ENCODE data around the gene GOLGA7B. TPM values are rescaled to one million over a fixed set of nuclear protein-coding genes. Genes with fewer than 3 reads are reported as not detected.

The GOLGA7B gene
- 1.4 TPM for total RNA-seq

GRCh38 chr10:97849687-97850402, at the start of gene GOLGA7B:
Gene GOLGA7B, plus strand, starts transcription at chr10:97849843. Its CDS starts 461 bp downstream, at chr10:97850304.
- ATAC-seq = peak; percentile 41

GRCh38 chr10:97800474-97800873, 49.2 kb upstream of the GOLGA7B start:
- no peak for ATAC-seq

GRCh38 chr10:97801422-97801821, 48.2 kb upstream of the GOLGA7B start:
- no peak for ATAC-seq

- ATAC-seq = no peak
These were observed 44.4 kb upstream of the GOLGA7B start for GRCh38 chr10:97805096-97805884.

GRCh38 chr10:97805949-97806348, 43.7 kb upstream of the GOLGA7B start:
- no peak for ATAC-seq

GRCh38 chr10:97810446-97810845, 39.2 kb upstream of the GOLGA7B start:
- ATAC-seq = peak; percentile 23

GRCh38 chr10:97811958-97812357, 37.7 kb upstream of the GOLGA7B start:
- ATAC-seq = no peak

- ATAC-seq = no peak
These were observed 36.9 kb upstream of the GOLGA7B start for GRCh38 chr10:97812696-97813095.

- ATAC-seq = no peak
These were observed 36.3 kb upstream of the GOLGA7B start for GRCh38 chr10:97813311-97813710.

- ATAC-seq = no peak
These were observed 34.6 kb upstream of the GOLGA7B start for GRCh38 chr10:97814996-97815395.

GRCh38 chr10:97816609-97817008, 33.0 kb upstream of the GOLGA7B start:
- no peak for ATAC-seq

GRCh38 chr10:97818572-97818971, 31.1 kb upstream of the GOLGA7B start:
- no peak for ATAC-seq

GRCh38 chr10:97820096-97820704, 29.4 kb upstream of the GOLGA7B start:
- ATAC-seq = no peak

GRCh38 chr10:97821308-97822038, 28.2 kb upstream of the GOLGA7B start:
- peak; percentile 27 for ATAC-seq

- peak; percentile 23 for ATAC-seq
These were observed 27.4 kb upstream of the GOLGA7B start for GRCh38 chr10:97822261-97822687.

- ATAC-seq = no peak
These were observed 25.9 kb upstream of the GOLGA7B start for GRCh38 chr10:97823734-97824133.

GRCh38 chr10:97825020-97825760, 24.5 kb upstream of the GOLGA7B start:
- no peak for ATAC-seq

- no peak for ATAC-seq
These were observed 22.8 kb upstream of the GOLGA7B start for GRCh38 chr10:97826892-97827291.

GRCh38 chr10:97827702-97828291, 21.8 kb upstream of the GOLGA7B start:
- ATAC-seq = no peak

- no peak for ATAC-seq
These were observed 20.9 kb upstream of the GOLGA7B start for GRCh38 chr10:97828721-97829120.

- no peak for ATAC-seq
These were observed 19.6 kb upstream of the GOLGA7B start for GRCh38 chr10:97830064-97830463.

GRCh38 chr10:97831259-97831658, 18.4 kb upstream of the GOLGA7B start:
- ATAC-seq = no peak

All from esophagus mucosa (tissue), 1 donor.